H1 (cell line): ENCODE measurements around the gene RTL9. TPM values are rescaled to one million over a fixed set of nuclear protein-coding genes. Genes with fewer than 3 reads are reported as not detected.

Experiments used
- CTCF ChIA-PET: fragments of 300-600 bp; sonication (Branson Sonifier 250); formaldehyde crosslinking; loops from one replicate; lab custom pipeline; 2021; ENCODE audit not compliant: partially characterized antibody; lab: Charles Lee
- POLR2A ChIA-PET: fragments of 300-600 bp; sonication (Branson Sonifier 250); formaldehyde crosslinking; loops from one replicate; lab custom pipeline; 2021; ENCODE audit warnings: inconsistent platforms; ENCODE audit not compliant: partially characterized antibody; lab: Charles Lee
- DNase-seq, 2 experiments: peaks; one replicate each; pipeline versions ENCODE4 v3.0.0 to v3.0.0-alpha.2; 2010 to 2022; ENCODE audit warnings: low spot score in 2 of 2, low read depth in 1 of 2, mixed read lengths in 1 of 2
- FAIRE-seq: peaks from 2 replicates; lab custom pipeline; 2011; peaks lifted over from hg19 to GRCh38; lab: Jason Lieb, UNC
- H2AFZ ChIP-seq: 2 replicates; pipeline ENCODE4 v1.8.1; 2012; ENCODE audit warnings: low read length, inconsistent platforms
- H2AK5ac ChIP-seq: 2 replicates; pipeline ENCODE4 v1.6.1; 2013; ENCODE audit warnings: low read depth, low read length
- H2BK120ac ChIP-seq: replicated peaks from 2 replicates; pipeline ENCODE3; 2013; ENCODE audit warnings: low read depth, low read length, inconsistent platforms
- H2BK12ac ChIP-seq: 2 replicates; pipeline ENCODE4 v1.6.1; 2013; ENCODE audit warnings: low read depth, low read length
- H2BK15ac ChIP-seq: 2 replicates; pipeline ENCODE4 v1.6.1; 2013; ENCODE audit warnings: low read length
- H2BK20ac ChIP-seq: 2 replicates; pipeline ENCODE4 v1.6.1; 2013; ENCODE audit warnings: low read length
- H2BK5ac ChIP-seq: 2 replicates; pipeline ENCODE4 v1.6.1; 2013; ENCODE audit warnings: low read depth, low read length
- H3K14ac ChIP-seq: 2 replicates; pipeline ENCODE4 v1.6.1; 2013; ENCODE audit warnings: inconsistent platforms; ENCODE audit not compliant: insufficient read length
- H3K18ac ChIP-seq: 2 replicates; pipeline ENCODE4 v1.6.1; 2013; ENCODE audit warnings: low read length; ENCODE audit errors: extremely low read depth
- H3K23ac ChIP-seq: 2 replicates; pipeline ENCODE4 v1.6.1; 2013; ENCODE audit warnings: inconsistent platforms; ENCODE audit not compliant: insufficient read length
- H3K23me2 ChIP-seq: 2 replicates; pipeline ENCODE4 v1.6.1; 2013; ENCODE audit warnings: low read depth, low read length
- H3K27ac ChIP-seq: 2 replicates; pipeline ENCODE4 v1.6.1; 2011; ENCODE audit warnings: low read depth, low read length, inconsistent platforms
- H3K27me3 ChIP-seq, 4 experiments: replicated peaks in 1 of 4; 1 replicate in 1 of 4; 2 replicates in 3 of 4; pipeline versions ENCODE4 v1.6.1 to v1.8.1; 2011 to 2013; ENCODE audit warnings: low read length in 3 of 4, mild to moderate bottlenecking in 3 of 4, inconsistent platforms in 2 of 4, mixed read lengths in 2 of 4, moderate library complexity in 1 of 4; ENCODE audit not compliant: control insufficient read depth in 3 of 4, insufficient read depth in 3 of 4; ENCODE audit errors: extremely low read depth in 1 of 4
- H3K36me3 ChIP-seq, 4 experiments: 2 replicates each; pipeline versions ENCODE4 v1.6.1 to v1.8.1; 2011 to 2013; ENCODE audit warnings: mild to moderate bottlenecking in 4 of 4, low read length in 3 of 4, moderate library complexity in 2 of 4, control low read depth in 1 of 4, inconsistent platforms in 1 of 4; ENCODE audit not compliant: insufficient read depth in 4 of 4, control insufficient read depth in 2 of 4
- H3K4ac ChIP-seq: replicated peaks from 2 replicates; pipeline ENCODE3; 2013; ENCODE audit warnings: low read length, low read depth, mixed read lengths, inconsistent platforms; ENCODE audit not compliant: insufficient read length
- H3K4me1 ChIP-seq, 4 experiments: replicated peaks in 1 of 4; 1 replicate in 1 of 4; 2 replicates in 3 of 4; pipeline versions ENCODE4 v1.6.1 to v1.8.1; 2011 to 2013; ENCODE audit warnings: low read length in 3 of 4, inconsistent platforms in 2 of 4, mixed read lengths in 1 of 4; ENCODE audit not compliant: insufficient read depth in 4 of 4, control insufficient read depth in 3 of 4
- H3K4me2 ChIP-seq, 2 experiments: 2 replicates each; pipeline versions ENCODE4 v1.6.1 to v1.8.1; 2011 to 2013; ENCODE audit warnings: low read depth in 2 of 2, low read length in 2 of 2, control low read depth in 1 of 2, inconsistent platforms in 1 of 2, mild to moderate bottlenecking in 1 of 2; ENCODE audit not compliant: insufficient read depth in 1 of 2
- H3K4me3 ChIP-seq, 4 experiments: fragments of 200-600, 300-600 bp in 1 of 4; sonication (generic), shearing (Covaris generic), sonication (Bioruptor Twin) in 1 of 4; 2 replicates each; pipeline versions ENCODE4 v1.5.1 to v1.8.1; 2011 to 2016; ENCODE audit warnings: low read length in 4 of 4, low read depth in 3 of 4, control low read depth in 2 of 4, inconsistent platforms in 2 of 4, mild to moderate bottlenecking in 2 of 4, mixed read lengths in 1 of 4, moderate library complexity in 1 of 4; ENCODE audit not compliant: insufficient read depth in 2 of 4; ENCODE audit errors: extremely low read depth in 1 of 4
- H3K56ac ChIP-seq: replicated peaks from 2 replicates; pipeline ENCODE3; 2013; ENCODE audit warnings: low read depth, mild to moderate bottlenecking, mixed read lengths, low read length, inconsistent platforms; ENCODE audit not compliant: insufficient read length
- H3K79me1 ChIP-seq: 2 replicates; pipeline ENCODE4 v1.6.1; 2013; ENCODE audit warnings: low read depth, low read length, control low read depth
- H3K79me2 ChIP-seq, 2 experiments: 2 replicates each; pipeline versions ENCODE4 v1.6.1 to v1.8.1; 2012 to 2013; ENCODE audit warnings: low read length in 2 of 2, mild to moderate bottlenecking in 2 of 2, inconsistent platforms in 1 of 2; ENCODE audit not compliant: insufficient read depth in 2 of 2, control insufficient read depth in 1 of 2
- H3K9ac ChIP-seq, 4 experiments: replicated peaks in 1 of 4; 1 replicate in 1 of 4; 2 replicates in 3 of 4; pipeline versions ENCODE4 v1.6.1 to v1.8.1; 2011 to 2013; ENCODE audit warnings: low read depth in 3 of 4, low read length in 3 of 4, control low read depth in 2 of 4, mild to moderate bottlenecking in 2 of 4, moderate library complexity in 2 of 4, inconsistent platforms in 1 of 4; ENCODE audit errors: extremely low read depth in 1 of 4
- H3K9me3 ChIP-seq, 2 experiments: 2 replicates each; pipeline versions ENCODE4 v1.6.1 to v1.8.1; 2012 to 2013; ENCODE audit warnings: mild to moderate bottlenecking in 2 of 2, moderate library complexity in 2 of 2, control low read depth in 1 of 2, inconsistent platforms in 1 of 2, low read depth in 1 of 2, low read length in 1 of 2, mixed read lengths in 1 of 2; ENCODE audit not compliant: insufficient read depth in 2 of 2
- H4K20me1 ChIP-seq, 2 experiments: replicated peaks in 1 of 2; 2 replicates each; pipeline versions ENCODE3 to v1.8.1; 2011 to 2013; ENCODE audit warnings: inconsistent platforms in 2 of 2, low read length in 2 of 2, mild to moderate bottlenecking in 1 of 2; ENCODE audit not compliant: insufficient read depth in 2 of 2, control insufficient read depth in 1 of 2
- H4K5ac ChIP-seq: 2 replicates; pipeline ENCODE4 v1.6.1; 2013; ENCODE audit warnings: low read length, low read depth, mixed read lengths, inconsistent platforms; ENCODE audit not compliant: insufficient read length
- H4K8ac ChIP-seq: 2 replicates; pipeline ENCODE4 v1.8.0; 2013; ENCODE audit warnings: mild to moderate bottlenecking, moderate library complexity, low read length, inconsistent platforms; ENCODE audit not compliant: insufficient read depth; ENCODE audit errors: extremely low read depth
- H4K91ac ChIP-seq: replicated peaks from 2 replicates; pipeline ENCODE3; 2013; ENCODE audit warnings: low read length, mixed read lengths, inconsistent platforms; ENCODE audit not compliant: insufficient read length
- ASH2L ChIP-seq: fragments of 200-600, 300-600 bp; sonication (generic); IDR thresholded peaks from one replicate; pipeline ENCODE4 v1.7.1; 2017; ENCODE audit warnings: low read length
- CBX8 ChIP-seq: fragments of 300-800, 300-1000 bp; sonication (generic); IDR thresholded peaks from 2 replicates; pipeline ENCODE4 v1.7.1; 2016; ENCODE audit warnings: low read depth, low read length, borderline replicate concordance
- CEBPB ChIP-seq: IDR thresholded peaks from 2 replicates; pipeline ENCODE4 v1.6.1; 2012; ENCODE audit warnings: low read depth, low read length
- EP300 ChIP-seq, 2 experiments: IDR thresholded peaks; 1 replicate in 1 of 2; 2 replicates in 1 of 2; pipeline ENCODE4 v1.6.1; 2011 to 2012; ENCODE audit warnings: low read depth in 2 of 2, low read length in 2 of 2, mild to moderate bottlenecking in 2 of 2, borderline replicate concordance in 1 of 2, inconsistent platforms in 1 of 2, moderate library complexity in 1 of 2
- GABPA ChIP-seq: IDR thresholded peaks from 2 replicates; pipeline ENCODE4 v1.6.1; 2011; ENCODE audit warnings: mild to moderate bottlenecking, low read length, moderate library complexity, borderline replicate concordance; ENCODE audit not compliant: insufficient read depth
- HDAC6 ChIP-seq: IDR thresholded peaks from one replicate; pipeline ENCODE4 v1.7.1; 2012; ENCODE audit warnings: low read depth, mild to moderate bottlenecking, inconsistent platforms, low read length, moderate library complexity
- JUN ChIP-seq: IDR thresholded peaks from 2 replicates; pipeline ENCODE4 v1.6.1; 2011; ENCODE audit warnings: low read depth, mild to moderate bottlenecking, improper control_type of control experiment, low read length
- SAP30 ChIP-seq: fragments of 300-600 bp; sonication (generic); IDR thresholded peaks from 2 replicates; pipeline ENCODE4 v1.7.1; 2012; ENCODE audit warnings: low read length, moderate library complexity, mild to moderate bottlenecking, inconsistent platforms; ENCODE audit not compliant: insufficient read depth, insufficient replicate concordance
- SIN3A ChIP-seq, 2 experiments: IDR thresholded peaks in 1 of 2; conservative IDR thresholded peaks in 1 of 2; 2 replicates each; pipeline ENCODE4 v1.6.1; 2011 to 2012; ENCODE audit warnings: low read length in 2 of 2, improper control_type of control experiment in 1 of 2, low read depth in 1 of 2, mild to moderate bottlenecking in 1 of 2
- WGBS, 2 experiments: shearing (Covaris generic) in 1 of 2; methylation state at CpG; one replicate each; pipeline versions ENCODE4 v1.1.6 to v1.1.7; 2013 to 2015; ENCODE audit warnings: low lambda C conversion rate in 2 of 2, mixed read lengths in 2 of 2, inconsistent platforms in 1 of 2, low coverage in 1 of 2, missing lambda C conversion rate in 1 of 2; ENCODE audit not compliant: insufficient replicate concordance in 2 of 2, insufficient coverage in 1 of 2, insufficient read length in 1 of 2; ENCODE audit errors: extremely low coverage in 1 of 2, missing lambda C conversion rate in 1 of 2; 5-methylcytosine and 5-hydroxymethylcytosine counted together
- polyA plus RNA-seq, 7 experiments: library from polyadenylated mRNA; depleted of rRNA in 3 of 7; stranded (reverse) in 5 of 7; unstranded in 2 of 7; fragments of >200 nt in 5 of 7; fragments of 200-250 nt in 2 of 7; gene quantifications; 1 replicate in 5 of 7; 2 replicates in 1 of 7; 4 replicates in 1 of 7; pipeline versions ENCODE4 v1.2.1 to v1.2.3, GENCODE V29; 2011 to 2013; ENCODE audit warnings: missing spikeins in 2 of 7, mixed read lengths in 2 of 7
- total RNA-seq: library from RNA; stranded (reverse); fragmentation: NEBNext Ultra II Directional; extraction: Animal tissue kit (Norgen Biotek cat#: 25700); gene quantifications from 2 replicates; pipeline ENCODE4 v1.2.1, GENCODE V29; 2021
- TF ChIP-seq, protein P1 (sequence below), 3 experiments: IDR thresholded peaks; 1 replicate in 2 of 3; 2 replicates in 1 of 3; pipeline versions ENCODE4 v1.5.1 to v1.6.1; 2011; ENCODE audit warnings: low read length in 3 of 3, mild to moderate bottlenecking in 3 of 3, inconsistent platforms in 2 of 3, low read depth in 1 of 3, moderate library complexity in 1 of 3; ENCODE audit not compliant: insufficient read depth in 1 of 3; ENCODE audit errors: control extremely low read depth in 1 of 3

RTL9 gene
- total and polyA plus RNA-seq, 2 of the 8 experiments (the other 6 are each of a cell fraction or from before 2014, with no cell fraction given), result 0.09 to 0.20 TPM

DNA sequence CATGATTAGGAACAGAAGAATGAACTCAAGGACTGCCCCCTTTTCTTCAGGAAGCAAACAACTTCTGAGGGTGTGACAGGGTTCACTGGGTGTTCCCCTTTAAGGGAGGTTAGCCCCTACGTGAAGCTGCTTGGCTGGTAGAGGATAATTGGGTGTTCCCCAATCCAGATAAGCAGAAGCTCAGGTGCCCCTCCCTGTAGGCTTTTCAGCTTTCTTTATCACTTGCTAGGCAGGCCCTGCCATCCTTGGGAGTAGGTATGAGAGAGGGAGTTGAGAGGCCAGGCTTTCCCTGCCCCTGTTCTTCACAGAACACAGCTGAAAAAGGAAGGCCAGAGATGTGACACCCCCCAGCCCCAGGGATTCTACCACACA, 44.2 kb downstream of the RTL9 start:
- Histone ChIP-seq H3K27me3 (no peaks in the 10 kb centered on the region), H2AFZ (no peak overlapping the region), H3K14ac (no peak overlapping the region), H3K4me2 (no peak overlapping the region), H3K79me1 (no peaks in the 10 kb centered on the region), H2BK120ac (no peak overlapping the region), H3K23ac (no peak overlapping the region), H3K18ac (no peak overlapping the region), H3K56ac (no peak overlapping the region), H3K79me2 (no peaks in the 10 kb centered on the region), H3K36me3 (no peaks in the 10 kb centered on the region), H2BK15ac (no peak overlapping the region), H3K9ac (no peak overlapping the region), H3K9me3 (no peaks in the 10 kb centered on the region), H2BK20ac (no peak overlapping the region), H3K4me3 (no peak overlapping the region), H2AK5ac (no peak overlapping the region), H2BK5ac (no peak overlapping the region), H3K4ac (no peak overlapping the region), H3K27ac (no peak overlapping the region), H2BK12ac (no peak overlapping the region), H3K23me2 (no peaks in the 10 kb centered on the region), H4K5ac (no peak overlapping the region), H3K4me1 (peaks cover 0 to 3% (median 0%) of the 10 kb centered on the region in 4 experiments; a peak in 2 of 7 replicates), H4K8ac (no peak overlapping the region), H4K20me1 (no peaks in the 10 kb centered on the region), H4K91ac (no peak overlapping the region)
- FAIRE-seq, result no peak
- WGBS, 2 experiments, result no CpG with 5 or more reads among the region's 1 CpG
- POLR2A ChIA-PET, result interaction anchor here (1.2 kb wide), 1 partner anchor 85 kb away, joined by 4 read pairs; the partner anchor contains the start of gene AMMECR1
- CTCF ChIA-PET, result interaction anchor here (0.9 to 22.7 kb wide), 5 partner anchors 10 to 256 kb away, joined by 4 to 742 read pairs (median 9); no protein-coding TSS in a partner anchor
- no peak for DNase-seq
- TF ChIP-seq EP300 (IDR thresholded peaks at IDR 0.05; ENCODE audit: borderline replicate concordance in 1 of 2, low read depth in 2 of 2, low read length in 2 of 2), result no peak
- no peak for TF ChIP-seq CEBPB
- TF ChIP-seq CBX8, result no peak
- TF ChIP-seq, protein P1, sequence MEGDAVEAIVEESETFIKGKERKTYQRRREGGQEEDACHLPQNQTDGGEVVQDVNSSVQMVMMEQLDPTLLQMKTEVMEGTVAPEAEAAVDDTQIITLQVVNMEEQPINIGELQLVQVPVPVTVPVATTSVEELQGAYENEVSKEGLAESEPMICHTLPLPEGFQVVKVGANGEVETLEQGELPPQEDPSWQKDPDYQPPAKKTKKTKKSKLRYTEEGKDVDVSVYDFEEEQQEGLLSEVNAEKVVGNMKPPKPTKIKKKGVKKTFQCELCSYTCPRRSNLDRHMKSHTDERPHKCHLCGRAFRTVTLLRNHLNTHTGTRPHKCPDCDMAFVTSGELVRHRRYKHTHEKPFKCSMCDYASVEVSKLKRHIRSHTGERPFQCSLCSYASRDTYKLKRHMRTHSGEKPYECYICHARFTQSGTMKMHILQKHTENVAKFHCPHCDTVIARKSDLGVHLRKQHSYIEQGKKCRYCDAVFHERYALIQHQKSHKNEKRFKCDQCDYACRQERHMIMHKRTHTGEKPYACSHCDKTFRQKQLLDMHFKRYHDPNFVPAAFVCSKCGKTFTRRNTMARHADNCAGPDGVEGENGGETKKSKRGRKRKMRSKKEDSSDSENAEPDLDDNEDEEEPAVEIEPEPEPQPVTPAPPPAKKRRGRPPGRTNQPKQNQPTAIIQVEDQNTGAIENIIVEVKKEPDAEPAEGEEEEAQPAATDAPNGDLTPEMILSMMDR (IDR thresholded peaks at IDR 0.05; ENCODE audit: control extremely low read depth in 1 of 3, insufficient read depth in 1 of 3, low read depth in 1 of 3, low read length in 3 of 3), result no peak
- TF ChIP-seq JUN, result no peak
- TF ChIP-seq SAP30, result no peak
- no peak for TF ChIP-seq ASH2L
- no peak for TF ChIP-seq SIN3A (conservative IDR thresholded peaks at IDR 0.05 in 1 of 2, IDR thresholded peaks at IDR 0.05 in 1 of 2; ENCODE audit: low read depth in 1 of 2, low read length in 2 of 2)
- no peak for TF ChIP-seq GABPA
- TF ChIP-seq HDAC6, result no peak
